Measurements from ENCODE around the gene POLD4.
"Not testable (repeated sequence)": the region's sequence is repeated elsewhere in the genome, so short reads cannot be mapped to it uniquely, and the experiment has no call there.

The POLD4 gene

DNA sequence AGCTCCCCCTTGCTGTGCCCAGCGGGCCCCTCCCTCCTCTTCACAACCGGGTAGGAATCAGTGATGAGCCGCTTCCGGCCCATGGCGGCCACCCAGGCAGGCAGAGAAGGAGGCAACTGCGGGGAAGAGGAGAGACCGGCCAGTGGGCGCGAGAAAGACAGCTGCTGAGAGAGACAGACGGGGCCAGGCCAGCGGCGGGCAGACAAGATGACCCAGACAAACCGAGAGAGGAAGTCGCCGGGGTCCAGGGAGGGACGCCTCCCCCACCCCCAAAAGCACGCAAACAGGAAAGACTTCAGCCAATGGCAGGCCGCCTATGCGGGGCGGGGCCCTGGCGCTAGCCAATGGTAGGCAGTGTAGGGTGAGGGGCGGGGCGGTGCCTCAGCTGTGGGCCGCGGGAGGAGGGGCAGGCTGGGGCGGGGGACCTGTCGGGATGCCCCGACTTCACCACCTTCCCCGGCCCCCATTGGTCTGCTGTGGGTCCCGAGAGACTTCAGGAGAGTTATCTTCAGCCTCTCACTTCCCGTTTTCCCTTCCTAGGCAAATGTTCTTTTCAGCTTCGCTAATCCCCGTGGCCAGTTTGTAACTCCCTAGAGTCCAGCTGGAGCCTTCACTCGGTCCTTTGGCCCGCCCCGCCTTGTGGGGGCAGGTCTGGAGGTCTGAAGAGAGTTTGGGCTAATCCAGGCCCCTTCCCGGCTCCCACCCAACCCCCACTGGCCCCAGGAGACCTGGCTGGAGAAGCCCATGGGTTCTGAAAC, at the start of gene POLD4:
POLD4 (minus strand) TSS at position 230 of the 758 bp plus-strand sequence; CDS start at position 83, 147 bp downstream.
- Histone ChIP-seq H3K4me1 (ENCODE audit: control insufficient read depth, insufficient read depth, low read length) (peaks cover 78% of the 10 kb centered on the region), H3K9ac (ENCODE audit: low read length) (peak within 1 kb of the TSS; percentile 98), H3K9me3 (ENCODE audit: control insufficient read depth, low read length) (no peaks in the 10 kb centered on the region), H3K27me3 (ENCODE audit: control insufficient read depth, insufficient read depth, low read length) (no peaks in the 10 kb centered on the region), H3K4me3 (ENCODE audit: low read length) (peak within 1 kb of the TSS; percentile 77), H3K36me3 (ENCODE audit: control insufficient read depth, insufficient read depth, low read length) (no peaks in the 10 kb centered on the region)

- H3K9ac ChIP-seq (ENCODE audit: low read length); H3K36me3 ChIP-seq (ENCODE audit: control insufficient read depth, insufficient read depth, low read length); H3K9me3 ChIP-seq (ENCODE audit: control insufficient read depth, low read length); H3K4me3 ChIP-seq (ENCODE audit: low read length); H3K27me3 ChIP-seq (ENCODE audit: control insufficient read depth, insufficient read depth, low read length): not testable (repeated sequence)
- peaks cover 16% of the 10 kb centered on the region for H3K4me1 ChIP-seq (ENCODE audit: control insufficient read depth, insufficient read depth, low read length)
These were observed 49.7 kb upstream of the POLD4 start for GRCh38 chr11:67403085-67403484.

DNA sequence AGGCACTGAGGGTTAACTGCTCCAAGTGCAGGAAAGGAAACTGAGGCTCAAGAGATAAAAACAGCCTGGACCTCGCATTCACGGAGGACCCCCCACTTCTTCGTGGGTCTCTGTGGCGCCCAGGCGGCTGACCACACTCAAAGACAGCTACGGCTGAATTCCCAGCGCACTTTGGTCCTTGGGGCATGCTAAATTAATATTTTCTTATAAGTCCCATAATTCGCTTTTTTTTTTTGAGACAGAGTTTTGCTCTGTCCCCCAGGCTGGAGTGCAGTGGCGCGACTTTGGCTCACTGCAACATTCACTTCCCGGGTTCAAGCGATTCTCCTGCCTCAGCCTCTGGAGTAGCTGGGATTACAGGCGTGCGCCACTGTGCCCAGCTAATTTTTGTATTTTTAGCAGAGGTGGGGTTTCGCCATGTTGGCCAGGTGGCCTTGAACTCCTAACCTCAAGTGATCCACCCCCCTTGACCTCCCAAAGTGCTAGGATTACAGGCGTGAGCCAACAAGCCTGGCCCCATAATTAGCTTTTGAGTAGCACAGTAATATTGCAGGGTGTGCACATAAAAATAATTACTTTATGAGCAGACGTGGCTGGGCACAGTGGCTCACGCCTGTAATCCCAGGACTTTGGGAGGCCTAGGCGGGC, 49.0 kb upstream of the POLD4 start:
- H3K9me3 ChIP-seq (ENCODE audit: control insufficient read depth, low read length); H3K27me3 ChIP-seq (ENCODE audit: control insufficient read depth, insufficient read depth, low read length): not testable (repeated sequence)
- peak overlapping the region; percentile 8 for H3K4me3 ChIP-seq (ENCODE audit: low read length)
- H3K4me1 ChIP-seq (ENCODE audit: control insufficient read depth, insufficient read depth, low read length): peaks cover 16% of the 10 kb centered on the region
- H3K36me3 ChIP-seq (ENCODE audit: control insufficient read depth, insufficient read depth, low read length): peaks cover 11% of the 10 kb centered on the region
- peak overlapping the region; percentile 87 for H3K9ac ChIP-seq (ENCODE audit: low read length)

DNA sequence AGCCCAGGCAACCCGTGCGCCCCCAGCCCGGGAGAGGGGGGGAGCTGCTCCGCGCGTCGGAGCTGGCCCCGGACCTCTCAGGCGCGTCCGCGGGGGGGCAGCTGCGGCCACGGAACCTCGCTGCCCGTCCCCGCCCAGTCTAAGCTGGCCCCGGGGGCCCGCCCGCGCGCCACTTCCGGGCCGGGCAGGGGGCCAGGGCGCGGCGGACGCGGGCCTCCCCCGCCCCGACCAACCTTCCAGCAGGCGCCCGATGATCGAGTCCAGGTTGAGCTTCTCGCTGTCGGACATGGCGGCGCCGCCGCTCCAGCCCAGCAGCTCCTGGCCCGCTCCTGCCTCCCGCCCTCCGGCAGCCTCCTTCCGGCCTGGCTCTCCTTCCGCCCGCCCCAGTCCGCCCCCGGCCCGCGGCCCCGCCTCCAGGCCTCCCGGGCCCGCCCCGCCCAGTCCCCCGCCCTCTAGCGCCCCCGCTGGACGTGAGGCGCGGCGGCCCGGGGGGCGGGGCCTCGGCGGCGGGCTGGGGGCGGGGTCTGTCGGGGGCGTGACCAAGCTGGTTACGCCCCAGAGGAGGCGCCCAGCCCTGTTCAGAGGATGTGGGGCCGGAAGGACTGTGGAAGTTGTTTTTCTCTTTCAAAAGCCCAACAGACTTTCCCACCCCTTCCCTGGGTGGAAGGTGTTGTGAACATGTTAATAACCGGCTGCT, 48.3 kb upstream of the POLD4 start, which contains the start of gene PPP1CA:
PPP1CA (minus strand) TSS at position 364 of the 697 bp plus-strand sequence; CDS start at position 288, 76 bp downstream.
- Histone ChIP-seq H3K36me3 (ENCODE audit: control insufficient read depth, insufficient read depth, low read length) (peaks cover 11% of the 10 kb centered on the region), H3K4me3 (ENCODE audit: low read length) (peak within 1 kb of the TSS; percentile 82), H3K4me1 (ENCODE audit: control insufficient read depth, insufficient read depth, low read length) (peaks cover 16% of the 10 kb centered on the region), H3K27me3 (ENCODE audit: control insufficient read depth, insufficient read depth, low read length) (peaks cover 3% of the 10 kb centered on the region), H3K9ac (ENCODE audit: low read length) (peak within 1 kb of the TSS; percentile 93), H3K9me3 (ENCODE audit: control insufficient read depth, low read length) (no peaks in the 10 kb centered on the region)

DNA sequence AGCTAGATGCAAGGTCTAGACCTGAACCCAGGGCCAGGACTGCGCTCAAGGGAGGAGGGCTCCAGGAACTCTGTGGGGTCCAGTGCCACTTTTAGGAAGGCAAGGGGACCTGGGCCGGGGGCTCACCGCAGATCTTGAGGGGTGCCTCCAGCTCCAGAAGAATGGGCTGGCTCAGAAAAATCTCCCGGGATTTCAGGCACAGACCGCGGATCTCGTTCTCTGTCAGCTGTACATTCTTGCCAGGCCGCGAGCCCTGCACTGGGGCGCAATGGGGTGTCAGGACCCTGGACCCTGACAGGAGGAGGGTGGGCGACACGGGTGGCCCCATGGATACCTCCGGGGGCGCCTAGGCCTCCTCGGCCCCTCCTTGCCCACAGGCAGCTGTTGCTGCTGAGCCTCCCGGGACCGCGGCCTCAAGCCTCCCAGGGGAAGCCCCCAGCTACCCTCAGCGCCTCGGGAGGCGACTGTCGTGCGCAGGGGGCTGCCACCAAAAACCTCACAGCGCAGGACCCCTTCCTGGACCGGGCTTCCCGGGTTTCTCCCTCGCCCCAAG, 47.7 kb upstream of the POLD4 start:
- Histone ChIP-seq H3K9ac (ENCODE audit: low read length) (peak overlapping the region; percentile 93), H3K4me3 (ENCODE audit: low read length) (peak overlapping the region; percentile 82), H3K36me3 (ENCODE audit: control insufficient read depth, insufficient read depth, low read length) (peaks cover 11% of the 10 kb centered on the region), H3K9me3 (ENCODE audit: control insufficient read depth, low read length) (no peaks in the 10 kb centered on the region), H3K27me3 (ENCODE audit: control insufficient read depth, insufficient read depth, low read length) (no peaks in the 10 kb centered on the region), H3K4me1 (ENCODE audit: control insufficient read depth, insufficient read depth, low read length) (peaks cover 16% of the 10 kb centered on the region)

DNA sequence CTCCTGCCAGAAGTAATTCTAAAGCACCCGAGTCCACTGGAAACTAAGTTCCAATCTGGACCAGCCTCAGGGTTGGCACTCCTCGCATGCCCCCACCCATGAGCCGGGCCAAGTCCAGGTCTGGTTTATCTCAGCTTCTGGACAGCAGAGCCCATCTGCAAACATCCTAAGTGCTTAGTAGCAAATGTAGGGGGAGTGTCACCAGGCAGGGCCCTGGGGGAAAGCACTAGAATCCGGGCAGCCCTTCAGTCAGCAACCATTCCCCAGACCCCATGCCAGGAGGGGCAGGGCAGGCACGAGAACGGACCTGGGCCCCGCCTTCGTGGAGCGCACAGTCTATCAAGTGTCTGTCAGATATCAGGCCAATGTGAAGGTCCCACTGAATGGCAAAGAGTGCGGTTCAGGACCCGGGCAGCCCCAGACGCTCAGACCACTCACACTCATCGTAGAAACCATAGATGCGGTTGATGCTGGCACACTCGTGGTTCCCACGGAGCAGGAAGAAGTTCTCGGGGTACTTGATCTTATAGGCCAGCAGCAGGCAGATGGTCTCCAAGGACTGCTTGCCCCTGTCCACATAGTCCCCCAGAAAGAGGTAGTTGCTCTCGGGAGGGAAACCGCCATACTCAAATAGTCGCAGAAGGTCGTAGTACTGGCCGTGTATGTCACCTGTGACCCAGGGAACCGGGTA, 47.0 kb upstream of the POLD4 start:
- Histone ChIP-seq H3K9me3 (ENCODE audit: control insufficient read depth, low read length) (no peaks in the 10 kb centered on the region), H3K36me3 (ENCODE audit: control insufficient read depth, insufficient read depth, low read length) (peaks cover 11% of the 10 kb centered on the region), H3K27me3 (ENCODE audit: control insufficient read depth, insufficient read depth, low read length) (no peaks in the 10 kb centered on the region), H3K4me1 (ENCODE audit: control insufficient read depth, insufficient read depth, low read length) (peaks cover 16% of the 10 kb centered on the region), H3K9ac (ENCODE audit: low read length) (peak overlapping the region; percentile 93), H3K4me3 (ENCODE audit: low read length) (peak overlapping the region; percentile 82)

GRCh38 chr11:67398661-67399563, 45.6 kb upstream of the POLD4 start:
- H3K9me3 ChIP-seq (ENCODE audit: control insufficient read depth, low read length): no peaks in the 10 kb centered on the region
- H3K36me3 ChIP-seq (ENCODE audit: control insufficient read depth, insufficient read depth, low read length): peaks cover 11% of the 10 kb centered on the region
- H3K9ac ChIP-seq (ENCODE audit: low read length): peak overlapping the region; percentile 22
- H3K27me3 ChIP-seq (ENCODE audit: control insufficient read depth, insufficient read depth, low read length): no peaks in the 10 kb centered on the region
- H3K4me1 ChIP-seq (ENCODE audit: control insufficient read depth, insufficient read depth, low read length): peaks cover 16% of the 10 kb centered on the region
- H3K4me3 ChIP-seq (ENCODE audit: low read length): no peak overlapping the region

GRCh38 chr11:67397986-67398660, 44.8 kb upstream of the POLD4 start:
- H3K4me3 ChIP-seq (ENCODE audit: low read length): no peak overlapping the region
- no peaks in the 10 kb centered on the region for H3K9me3 ChIP-seq (ENCODE audit: control insufficient read depth, low read length)
- no peak overlapping the region for H3K9ac ChIP-seq (ENCODE audit: low read length)
- no peaks in the 10 kb centered on the region for H3K27me3 ChIP-seq (ENCODE audit: control insufficient read depth, insufficient read depth, low read length)
- H3K36me3 ChIP-seq (ENCODE audit: control insufficient read depth, insufficient read depth, low read length): peaks cover 11% of the 10 kb centered on the region
- H3K4me1 ChIP-seq (ENCODE audit: control insufficient read depth, insufficient read depth, low read length): peaks cover 16% of the 10 kb centered on the region

GRCh38 chr11:67397536-67397935, 44.2 kb upstream of the POLD4 start:
- Histone ChIP-seq H3K27me3 (ENCODE audit: control insufficient read depth, insufficient read depth, low read length) (no peaks in the 10 kb centered on the region), H3K4me3 (ENCODE audit: low read length) (no peak overlapping the region), H3K36me3 (ENCODE audit: control insufficient read depth, insufficient read depth, low read length) (peaks cover 11% of the 10 kb centered on the region), H3K9ac (ENCODE audit: low read length) (no peak overlapping the region), H3K9me3 (ENCODE audit: control insufficient read depth, low read length) (no peaks in the 10 kb centered on the region), H3K4me1 (ENCODE audit: control insufficient read depth, insufficient read depth, low read length) (peaks cover 19% of the 10 kb centered on the region)

- Histone ChIP-seq H3K4me1 (ENCODE audit: control insufficient read depth, insufficient read depth, low read length) (peaks cover 16% of the 10 kb centered on the region), H3K36me3 (ENCODE audit: control insufficient read depth, insufficient read depth, low read length) (peaks cover 11% of the 10 kb centered on the region), H3K27me3 (ENCODE audit: control insufficient read depth, insufficient read depth, low read length) (no peaks in the 10 kb centered on the region), H3K9ac (ENCODE audit: low read length) (no peak overlapping the region), H3K4me3 (ENCODE audit: low read length) (no peak overlapping the region), H3K9me3 (ENCODE audit: control insufficient read depth, low read length) (no peaks in the 10 kb centered on the region)
These were observed 43.4 kb upstream of the POLD4 start for GRCh38 chr11:67396587-67397389.

All from mucosa of stomach (tissue), 1 donor.